HG03025 (cell line): ENCODE data around the gene NPPC.
"Not testable (repeated sequence)": the region's sequence is repeated elsewhere in the genome, so short reads cannot be mapped to it uniquely, and the experiment has no call there.

Experiments
- ATAC-seq: cut with Tn5 transposase; IDR thresholded peaks from one replicate; pipeline ENCODE4 v1.9.1; 2021; ENCODE audit warnings: mild to moderate bottlenecking, moderate library complexity; ENCODE audit not compliant: unreplicated experiment, low FRiP score

NPPC gene, protein sequence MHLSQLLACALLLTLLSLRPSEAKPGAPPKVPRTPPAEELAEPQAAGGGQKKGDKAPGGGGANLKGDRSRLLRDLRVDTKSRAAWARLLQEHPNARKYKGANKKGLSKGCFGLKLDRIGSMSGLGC

DNA sequence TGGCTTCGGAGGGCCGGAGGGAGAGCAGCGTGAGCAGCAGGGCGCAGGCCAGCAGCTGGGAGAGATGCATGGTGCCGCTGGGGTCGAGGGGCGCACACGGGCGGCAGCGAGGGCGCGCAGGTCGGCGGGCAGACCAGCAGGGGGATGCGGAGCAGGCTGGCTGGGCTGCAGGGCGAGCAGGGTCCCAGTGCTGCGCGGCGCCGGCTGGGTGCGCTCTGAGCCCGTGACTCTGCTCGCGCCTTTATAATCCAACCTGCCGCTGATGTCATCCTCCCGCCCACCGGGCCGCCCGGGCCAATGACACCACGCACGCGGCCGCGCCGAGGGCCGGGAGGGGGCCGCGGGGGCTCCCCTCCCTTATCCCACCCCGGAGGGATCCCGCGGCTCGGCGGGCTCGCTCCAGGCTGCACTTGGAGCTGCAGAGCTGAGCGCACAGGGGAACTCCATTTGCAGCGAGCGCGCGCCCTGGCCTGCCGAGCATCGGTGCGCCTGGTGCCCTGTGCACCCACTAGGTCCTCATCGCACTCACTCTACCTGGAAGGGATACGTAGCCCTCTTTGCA, at the start of gene NPPC:
Gene NPPC (minus strand): TSS at position 217 of the 562 bp plus-strand sequence. CDS start 147 bp downstream, at position 70.
- ATAC-seq, result no peak

DNA sequence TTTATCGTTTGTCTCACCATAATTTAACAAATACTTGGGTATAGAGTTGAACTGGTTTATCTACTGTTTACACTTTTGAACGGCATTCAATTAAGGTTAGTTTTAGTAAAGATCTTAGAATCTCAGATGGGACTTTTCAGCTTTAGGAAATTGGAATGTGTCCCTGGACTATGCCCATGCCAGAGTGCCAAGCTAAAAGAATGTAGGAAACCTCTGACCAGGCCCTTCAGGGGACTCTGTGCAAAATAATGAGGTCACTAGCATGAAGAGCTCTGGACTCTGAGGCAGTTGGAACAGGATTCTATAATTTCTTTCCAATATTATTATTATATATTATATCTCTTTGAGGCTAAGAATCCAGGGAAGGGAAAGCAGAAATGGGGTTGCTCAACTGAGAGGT, 48.8 kb upstream of the NPPC start:
- no peak for ATAC-seq

DNA sequence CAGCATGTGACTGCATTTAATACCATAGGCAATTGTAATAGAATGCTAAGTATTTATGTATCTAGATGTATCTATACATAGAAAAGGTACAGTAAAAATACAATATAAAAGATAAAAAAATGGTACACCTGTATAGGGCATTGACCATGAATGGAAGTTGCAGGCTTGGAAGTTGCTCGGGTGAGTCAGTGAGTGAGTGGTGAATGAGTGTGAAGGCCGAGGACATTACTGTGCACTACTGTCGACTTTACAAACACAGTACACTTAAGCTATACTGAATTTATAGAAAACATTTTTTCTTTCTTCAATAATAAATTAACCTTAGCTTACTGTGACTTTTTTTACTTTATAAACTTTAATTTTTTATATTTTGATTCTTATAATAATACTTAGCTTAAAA, 44.3 kb upstream of the NPPC start:
- no peak for ATAC-seq

DNA sequence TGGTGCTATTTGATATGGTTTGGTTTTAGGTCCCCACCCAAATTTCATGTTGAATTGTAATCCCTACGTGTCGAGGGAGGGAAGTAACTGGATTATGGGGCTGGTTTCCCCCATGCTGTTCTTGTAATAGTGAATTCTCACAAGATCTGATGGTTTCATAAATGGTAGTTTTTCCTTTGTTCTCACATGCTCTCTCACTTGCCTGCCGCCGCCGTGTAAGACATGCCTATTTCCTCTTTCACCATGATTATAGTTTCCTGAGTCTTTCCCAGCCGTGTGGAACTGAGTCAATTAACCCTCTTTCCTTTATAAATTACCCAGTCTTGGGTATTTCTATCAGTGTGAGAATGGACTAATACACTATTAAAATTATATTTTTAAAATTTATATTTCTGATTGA, 42.6 kb upstream of the NPPC start:
- ATAC-seq, result no peak

DNA sequence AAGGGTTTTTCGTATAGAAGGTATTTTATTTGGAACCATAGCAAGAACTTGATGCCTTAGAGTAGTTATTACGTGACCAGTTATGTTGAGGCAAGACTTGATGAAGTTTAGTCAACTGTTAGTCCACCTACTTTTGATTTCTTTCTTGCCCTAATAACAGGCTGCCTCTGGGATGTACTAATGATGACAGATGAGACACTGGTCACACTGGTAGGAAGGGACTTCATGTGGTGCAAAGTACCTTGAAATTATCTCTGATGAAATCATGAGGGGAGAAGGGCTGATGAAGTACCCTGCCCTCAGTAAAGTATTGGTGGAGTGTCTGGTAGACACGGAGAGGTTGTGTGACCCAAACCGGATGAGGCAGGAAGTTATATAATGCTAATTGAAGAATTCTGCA, 40.7 kb upstream of the NPPC start:
- no peak for ATAC-seq

DNA sequence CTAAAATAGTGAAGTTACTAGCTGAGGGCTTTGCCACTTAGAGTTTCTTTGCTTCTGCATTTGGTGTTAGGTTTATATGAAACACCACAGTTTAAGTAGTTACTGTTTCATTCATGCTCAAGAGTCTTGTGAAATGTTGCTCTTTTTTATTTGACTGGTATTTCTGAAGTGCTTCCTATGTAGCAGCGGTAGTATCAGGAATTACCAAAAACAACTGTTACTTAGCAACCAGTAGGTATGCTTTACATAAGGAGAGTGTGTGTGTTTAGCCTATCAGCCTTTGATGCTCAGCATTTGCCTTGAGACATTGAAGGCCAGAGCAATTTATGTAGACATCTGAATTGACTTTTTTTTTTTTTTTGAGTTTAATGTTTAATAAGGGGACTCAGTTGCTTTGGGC, 38.9 kb upstream of the NPPC start:
- ATAC-seq, result no peak

DNA sequence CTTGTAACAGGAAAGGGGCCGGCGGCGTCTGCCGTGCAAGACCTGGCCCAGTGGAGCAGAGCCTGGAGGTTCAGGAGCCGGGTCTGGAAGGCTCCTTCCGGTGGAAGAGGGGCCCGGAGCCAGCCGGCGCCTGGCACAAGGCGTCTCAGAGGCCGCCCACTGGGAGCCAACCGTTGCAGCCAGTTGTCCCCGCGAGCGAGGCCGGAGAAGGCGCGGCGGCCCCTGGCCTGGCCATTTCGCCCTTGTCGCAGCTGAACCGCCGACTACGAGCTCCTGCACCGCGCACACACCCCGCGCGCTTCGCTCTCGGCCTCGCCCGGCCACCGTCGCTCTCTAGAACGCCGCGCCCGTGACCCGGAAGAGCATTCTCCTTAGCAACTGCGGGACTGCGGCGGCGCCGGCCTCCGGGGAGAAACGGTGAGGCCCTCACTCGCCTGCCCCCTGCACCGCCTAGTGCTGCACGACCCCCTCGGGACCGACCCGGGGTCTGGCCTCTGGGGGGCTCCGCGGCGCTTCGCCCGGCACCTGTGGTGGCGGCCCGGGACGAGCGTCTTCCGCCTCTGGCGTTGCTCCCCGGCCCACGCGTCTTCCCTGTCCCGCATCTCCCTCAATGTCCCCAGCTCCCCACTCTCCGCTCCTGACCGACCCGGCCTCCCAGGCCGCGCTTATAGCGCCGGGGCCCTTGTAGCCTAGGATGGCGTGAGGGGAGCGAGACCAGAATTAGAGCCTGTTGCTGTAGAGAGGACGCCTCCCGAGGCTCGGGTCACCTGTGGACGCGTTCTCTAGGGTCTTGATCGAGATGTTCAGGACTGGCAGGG, 35.4 kb upstream of the NPPC start, which contains the start of gene DIS3L2:
Gene DIS3L2 (plus strand): TSS at position 365 of the 818 bp plus-strand sequence. CDS start 53,215 bp downstream, outside the sequence.
- peak; percentile 81 for ATAC-seq

DNA sequence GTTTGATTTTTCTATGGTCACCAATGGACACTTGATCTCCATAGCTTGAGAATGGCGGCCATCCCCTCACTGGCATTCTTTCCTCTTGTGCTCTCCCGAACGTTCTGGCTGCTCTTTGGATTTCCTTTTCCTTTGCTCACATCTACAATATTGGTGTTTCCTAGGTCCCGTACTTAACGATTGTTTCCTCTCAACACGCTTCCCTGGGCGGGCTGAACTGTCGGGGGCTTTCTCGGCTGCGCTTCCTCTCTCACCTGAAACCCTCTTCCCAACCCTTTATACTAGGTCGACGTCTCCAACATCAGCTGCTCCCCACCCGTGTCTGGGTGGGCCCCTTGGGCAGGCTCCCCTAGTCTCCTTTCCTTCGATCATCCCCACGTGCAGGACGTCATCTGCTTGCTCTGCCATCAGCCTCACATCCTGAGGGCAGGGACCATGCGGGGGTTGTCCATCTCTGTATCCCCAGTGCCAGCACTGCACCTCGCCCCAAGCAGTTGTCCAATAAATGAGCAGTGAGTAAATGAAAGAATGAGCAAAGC, 34.7 kb upstream of the NPPC start:
- ATAC-seq, result peak; percentile 13

DNA sequence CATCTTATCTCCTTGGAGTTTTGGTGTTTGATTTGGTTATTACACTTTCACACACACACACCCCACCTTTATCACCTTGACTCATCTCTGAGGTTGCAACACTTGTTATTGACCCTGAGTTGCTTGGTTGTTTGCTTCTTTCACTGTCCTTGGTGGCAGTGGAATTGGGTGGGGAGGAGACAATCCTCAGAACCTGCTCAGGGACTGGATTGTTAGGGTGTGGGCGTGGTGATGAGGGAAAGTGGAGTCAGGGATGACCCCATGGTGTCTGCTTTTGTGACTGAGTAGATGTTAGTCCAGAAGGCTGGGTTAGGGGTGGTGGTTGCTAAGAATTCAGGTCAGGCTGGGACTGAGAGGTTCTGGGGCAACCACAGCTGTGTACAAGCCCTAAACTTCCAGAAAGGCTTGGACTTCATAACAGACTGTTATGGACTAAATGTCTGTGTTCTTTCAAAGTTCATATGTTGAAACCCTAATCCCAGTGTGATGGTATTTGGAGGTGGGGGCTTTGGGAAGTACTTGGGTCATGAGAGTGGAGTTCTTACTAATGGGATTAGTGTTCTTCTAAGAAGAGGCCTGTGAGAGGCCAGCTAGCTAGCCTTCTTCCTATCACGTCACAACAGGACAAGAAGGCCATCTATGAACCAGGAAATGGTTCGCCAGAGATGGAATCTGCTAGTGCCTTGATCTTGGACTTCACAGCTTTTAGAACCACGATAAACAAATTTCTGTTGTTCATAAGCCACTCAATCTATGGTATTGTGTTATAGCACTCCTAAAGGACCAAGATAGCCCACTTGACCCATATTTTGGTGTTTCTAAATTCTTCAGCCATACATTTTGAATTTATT, 31.9 kb upstream of the NPPC start:
- no peak for ATAC-seq

DNA sequence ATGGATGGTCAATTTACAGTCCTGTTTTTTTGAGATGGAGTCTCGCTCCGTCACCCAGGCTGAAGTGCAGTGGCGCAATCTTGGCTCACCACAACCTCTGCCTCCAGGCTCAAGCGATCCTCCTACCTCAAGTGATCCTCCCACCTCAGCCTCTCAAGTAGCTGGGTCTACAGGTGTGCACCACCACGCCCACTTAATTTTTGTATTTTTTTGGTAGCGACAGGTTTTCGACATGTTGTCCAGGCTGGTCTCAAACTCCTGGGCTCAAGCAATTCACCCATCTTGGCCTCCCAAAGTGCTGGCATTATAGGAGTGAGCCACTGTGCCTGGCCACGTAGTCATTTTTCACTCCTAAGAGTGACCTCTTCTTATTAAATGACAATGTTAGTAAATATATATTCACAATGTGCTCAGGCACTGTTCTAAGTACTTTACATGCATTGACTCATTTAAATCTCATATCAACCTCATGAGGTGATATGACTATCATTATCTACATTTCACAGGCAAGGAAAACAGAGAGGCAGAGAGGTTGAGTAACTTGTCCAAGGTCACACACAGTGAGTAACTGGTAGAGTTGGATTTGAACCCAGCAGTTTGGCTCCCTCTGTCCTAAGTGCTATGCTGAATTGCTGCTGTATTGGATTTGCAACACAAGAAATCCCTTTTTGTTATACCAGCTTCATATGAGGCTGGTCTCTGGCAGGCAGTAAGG, 29.7 kb upstream of the NPPC start:
- ATAC-seq, result no peak

DNA sequence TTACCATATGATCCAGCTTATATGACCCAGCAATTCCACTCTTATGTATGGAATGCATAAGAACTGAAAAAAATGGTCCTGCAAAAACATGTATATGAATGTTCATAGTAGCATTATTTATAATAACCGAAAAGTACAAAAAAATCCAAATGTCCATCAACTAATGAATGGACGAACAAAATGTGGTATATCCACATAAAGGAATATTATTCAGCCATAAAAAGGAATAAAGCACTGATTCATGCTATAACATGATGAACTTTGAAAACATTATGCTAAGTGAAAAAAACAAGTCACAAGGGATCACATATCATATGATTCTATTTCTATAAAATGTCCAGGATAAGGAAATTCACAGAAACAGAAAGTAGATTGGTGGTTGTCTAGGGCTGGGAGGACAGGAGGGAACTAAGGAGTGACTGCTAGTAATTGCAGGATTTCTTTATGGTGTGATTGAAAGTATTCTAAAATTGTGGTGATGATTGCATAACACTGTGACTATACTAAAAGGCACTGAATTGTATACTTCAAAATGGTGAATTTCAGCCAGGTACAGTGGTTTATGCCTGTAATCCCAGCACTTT, 25.3 kb upstream of the NPPC start:
- no peak for ATAC-seq

DNA sequence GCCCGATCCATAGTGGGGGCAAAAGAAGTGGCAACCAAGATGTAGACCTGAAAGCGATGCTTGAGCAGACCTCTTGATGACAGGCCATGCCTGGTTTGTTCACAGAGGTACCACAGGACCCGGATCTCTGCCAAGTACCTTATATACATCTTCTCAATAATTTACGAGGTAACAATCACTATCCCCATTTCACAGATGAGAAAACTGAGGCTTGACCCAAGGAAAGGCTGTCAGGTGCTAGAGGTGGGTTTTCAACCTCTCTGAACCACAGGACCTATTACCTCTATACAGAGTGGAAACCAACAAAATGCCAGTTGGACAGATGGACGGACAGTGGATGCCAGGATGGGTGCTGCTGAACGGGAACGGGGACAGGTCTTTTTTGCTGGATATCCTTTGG, 21.5 kb upstream of the NPPC start:
- ATAC-seq, result no peak

DNA sequence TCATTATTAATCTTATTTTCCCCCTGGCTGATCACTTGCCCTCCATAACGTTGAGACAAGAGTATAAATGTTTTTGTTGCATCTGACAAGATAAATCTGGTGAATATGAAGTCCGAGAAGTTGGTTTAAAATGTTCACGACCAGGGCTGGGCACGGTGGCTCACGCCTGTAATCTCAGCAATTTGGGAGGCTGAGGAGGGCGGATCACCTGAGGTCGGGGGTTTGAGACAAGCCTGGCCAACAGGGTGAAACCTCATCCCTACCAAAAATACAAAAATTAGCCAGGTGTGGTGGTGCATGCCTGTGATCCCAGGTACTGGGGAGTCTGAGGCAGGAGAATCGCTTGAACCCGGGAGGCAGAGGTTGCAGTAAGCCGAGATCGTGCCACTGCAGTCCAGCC, 20.9 kb upstream of the NPPC start:
- not testable (repeated sequence) for ATAC-seq

DNA sequence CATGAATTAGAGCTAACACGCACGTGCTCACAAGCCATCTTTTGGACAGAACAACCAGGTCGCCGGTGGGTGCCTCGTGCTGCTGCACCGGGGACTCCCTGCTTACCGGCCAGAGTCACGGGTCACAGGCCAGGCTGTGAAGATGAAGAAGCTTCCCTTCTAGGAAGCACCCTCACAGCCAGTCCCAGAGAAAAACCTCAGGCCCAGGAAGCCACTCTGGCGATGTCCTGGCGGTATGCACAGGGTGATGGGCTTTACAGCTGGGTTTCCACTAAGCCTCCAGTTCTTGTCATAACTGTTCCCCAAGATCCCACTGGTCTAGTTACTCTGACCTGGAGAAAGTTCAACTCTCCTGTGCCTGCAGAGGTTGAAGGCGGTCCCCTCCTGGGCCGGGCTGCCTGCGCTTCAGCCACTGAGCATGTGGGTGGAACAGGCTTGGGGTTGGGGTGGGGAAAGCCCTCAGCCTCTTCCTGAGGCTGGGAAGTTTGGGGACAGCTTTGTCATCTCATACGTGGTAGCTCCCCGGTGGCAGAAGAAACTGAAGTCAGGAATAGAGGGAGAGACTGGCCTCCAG, 20.1 kb upstream of the NPPC start:
- ATAC-seq, result no peak

DNA sequence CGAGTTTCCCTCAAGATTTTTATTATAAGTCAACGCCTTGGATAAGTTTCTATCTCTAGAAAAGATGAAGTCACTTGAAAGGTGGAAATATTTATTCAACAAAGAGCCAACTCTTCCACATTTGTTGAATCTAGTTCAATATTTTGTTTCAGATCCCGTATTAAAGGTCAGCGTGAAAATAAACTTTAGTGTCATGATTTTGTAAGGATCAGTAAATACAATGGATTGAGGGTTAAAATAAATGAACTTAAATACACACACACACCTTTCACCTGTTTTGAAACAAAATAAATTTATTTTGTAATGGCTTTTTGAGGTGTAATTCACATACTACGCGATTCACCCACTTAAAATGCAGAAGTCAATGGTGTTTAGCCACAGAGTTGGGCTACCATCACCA, 16.0 kb upstream of the NPPC start:
- ATAC-seq, result no peak

DNA sequence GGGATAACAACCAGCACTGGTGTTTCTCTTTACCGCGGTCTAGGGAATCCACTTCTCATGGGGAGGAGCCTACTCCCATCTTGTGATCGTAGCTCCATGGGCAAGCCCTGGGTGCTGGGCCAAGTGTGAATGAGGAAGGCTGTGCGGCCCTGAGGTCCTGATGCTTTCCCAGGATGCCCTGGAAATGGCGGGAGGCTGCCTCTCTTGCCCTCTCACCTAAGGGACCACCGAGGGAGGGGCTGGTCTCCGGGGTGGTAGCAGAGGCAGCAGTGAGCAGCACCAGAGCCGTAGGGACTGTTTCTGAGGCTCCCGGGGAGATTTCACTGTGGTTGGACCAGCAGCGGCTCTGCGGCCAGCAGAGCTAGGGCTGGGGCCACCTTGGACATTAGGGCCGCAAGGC, 15.5 kb upstream of the NPPC start:
- no peak for ATAC-seq

DNA sequence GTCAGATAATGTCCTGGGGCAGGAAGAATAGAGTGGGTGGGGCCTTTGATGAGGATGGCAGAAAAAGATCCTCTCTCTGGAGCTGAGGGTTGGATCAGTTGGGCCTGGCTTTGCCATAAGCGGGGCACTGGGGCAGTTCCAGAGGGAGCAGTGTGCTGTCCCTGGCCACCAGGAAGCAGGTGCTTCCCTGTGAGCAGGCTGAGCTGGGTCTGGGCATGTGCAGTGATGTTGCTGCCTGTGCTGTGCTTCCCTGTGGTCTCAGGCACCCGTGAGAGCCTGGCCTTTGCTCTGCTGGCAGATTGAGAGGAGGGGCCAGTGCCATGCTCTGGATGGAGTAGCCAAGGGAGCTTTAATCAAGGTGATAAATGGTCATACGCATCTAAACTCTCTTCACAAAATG, 14.6 kb upstream of the NPPC start:
- no peak for ATAC-seq

DNA sequence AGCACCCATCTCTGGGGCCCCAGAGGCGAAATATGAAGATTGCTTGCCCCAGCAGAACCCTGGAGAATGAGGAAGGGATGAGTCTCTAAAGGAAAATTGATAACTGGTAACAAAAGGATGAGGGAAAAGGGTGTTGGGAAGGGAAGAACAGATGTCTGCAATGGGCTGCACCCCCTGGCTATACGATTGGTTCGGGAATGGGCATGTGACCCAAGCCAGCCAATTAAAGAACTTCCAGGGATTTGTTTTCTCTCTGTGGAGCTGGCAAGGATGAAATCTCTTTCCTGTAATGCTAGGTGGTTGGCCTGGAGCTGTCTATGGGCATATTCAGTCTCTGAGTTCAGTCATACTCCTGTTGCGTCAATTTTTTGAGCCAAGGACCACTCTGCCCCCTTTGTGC, 12.8 kb upstream of the NPPC start:
- ATAC-seq, result no peak

DNA sequence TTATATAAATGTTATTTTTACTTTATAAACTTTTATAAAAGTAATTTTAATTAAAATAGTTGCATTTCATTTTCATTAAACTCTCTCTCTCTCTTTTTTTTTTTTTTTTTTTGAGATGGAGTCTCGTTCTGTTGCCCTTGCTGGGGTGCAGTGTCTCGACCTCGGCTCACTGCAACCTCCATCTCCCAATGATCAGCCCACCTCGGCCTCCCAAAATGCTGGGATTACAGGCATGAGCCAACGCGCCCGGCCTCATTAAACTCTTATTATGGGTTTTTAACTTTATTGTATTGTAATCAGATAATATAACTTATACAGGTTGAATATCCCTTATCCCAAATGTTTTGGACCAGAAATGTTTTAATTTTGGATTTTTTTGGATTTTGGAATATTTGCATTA, 10.9 kb upstream of the NPPC start:
- no peak for ATAC-seq
